Jurkat, Clone E6-1 (cell line): ENCODE data around the gene RBMS3.
"Not testable (repeated sequence)": the region's sequence is repeated elsewhere in the genome, so short reads cannot be mapped to it uniquely, and the experiment has no call there.

Experiments
- DNase-seq: peaks from one replicate; pipeline ENCODE4 v3.0.0-alpha.2; 2011; ENCODE audit warnings: low read depth, low spot score
- H3K4me3 ChIP-seq: 2 replicates; pipeline ENCODE4 v1.5.1; 2011; ENCODE audit warnings: mild to moderate bottlenecking, low read length, control low read depth, moderate library complexity

RBMS3 gene

DNA sequence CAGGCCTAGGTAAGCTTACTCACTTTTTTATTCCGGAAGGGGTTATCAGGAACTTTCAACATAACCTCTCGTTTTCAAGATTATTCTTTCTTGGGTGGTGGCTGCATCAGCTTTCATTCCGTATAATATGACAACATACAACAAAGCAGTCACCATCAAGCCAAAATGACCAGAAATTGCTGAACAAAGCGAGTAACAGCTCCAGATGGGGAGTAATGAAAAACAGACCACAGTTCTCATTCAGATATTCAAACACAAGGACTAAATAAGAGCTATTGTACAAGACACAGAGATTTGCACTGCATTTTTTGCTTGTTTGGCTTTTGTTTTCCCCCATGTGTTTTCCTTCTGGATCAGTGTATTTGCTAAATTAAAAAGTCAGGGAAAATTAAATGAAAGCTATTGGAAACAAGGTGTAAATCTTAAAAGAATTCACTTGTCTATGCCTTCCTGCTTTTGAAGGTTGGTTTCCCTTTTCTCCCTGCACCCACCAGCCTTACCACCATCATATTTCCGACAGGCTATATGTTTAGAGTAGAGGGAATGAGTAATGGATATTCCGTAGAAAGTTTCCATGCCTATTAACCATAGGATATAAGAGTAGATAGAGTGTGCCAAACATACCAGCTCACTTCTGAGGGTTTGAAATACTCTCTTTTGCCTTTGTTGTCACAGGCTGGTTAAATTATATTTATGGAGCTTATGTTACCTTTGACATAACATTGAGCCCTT lies 213.6 kb downstream of the RBMS3 start:
- no peak overlapping the region for H3K4me3 ChIP-seq
- no peak for DNase-seq

DNA sequence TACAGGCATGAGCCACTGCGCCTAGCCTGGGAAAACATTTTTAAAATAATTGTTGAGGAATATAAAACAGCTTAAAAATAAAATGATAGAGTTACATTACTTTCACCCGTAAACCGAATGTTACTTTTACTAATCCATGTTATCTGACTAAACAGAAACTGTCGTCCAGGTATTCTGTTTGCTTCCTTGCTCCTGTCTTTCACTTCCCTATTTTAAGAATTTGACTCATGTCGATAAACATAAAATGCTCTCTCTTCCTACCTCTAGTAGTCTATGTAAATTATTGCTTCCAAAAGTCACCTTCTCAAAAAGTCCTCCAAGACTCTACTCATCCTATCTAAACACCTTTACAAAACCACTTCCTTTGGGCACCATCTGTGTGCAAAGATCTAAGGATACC lies 216.4 kb downstream of the RBMS3 start:
- no peak overlapping the region for H3K4me3 ChIP-seq
- no peak for DNase-seq

DNA sequence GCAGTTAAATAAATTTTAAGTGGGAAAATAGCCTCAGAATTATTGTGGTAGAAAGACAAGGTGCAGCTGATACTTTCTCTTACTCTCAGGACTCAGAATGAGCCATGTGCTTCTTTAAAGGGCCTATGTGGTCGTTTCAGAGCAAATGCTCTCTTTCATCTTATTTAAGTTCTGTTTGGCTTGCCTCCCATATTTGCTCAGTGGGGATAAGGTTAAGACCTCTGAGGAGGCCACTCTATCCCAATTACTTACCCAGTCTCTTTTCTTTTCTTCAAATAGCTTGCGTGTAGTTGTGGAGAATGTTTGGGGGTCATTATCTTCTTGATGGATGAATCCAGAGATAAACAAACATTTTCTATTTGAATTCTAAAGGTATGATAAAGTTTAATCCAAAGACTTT lies 221.9 kb downstream of the RBMS3 start:
- no peak overlapping the region for H3K4me3 ChIP-seq
- DNase-seq, result no peak

DNA sequence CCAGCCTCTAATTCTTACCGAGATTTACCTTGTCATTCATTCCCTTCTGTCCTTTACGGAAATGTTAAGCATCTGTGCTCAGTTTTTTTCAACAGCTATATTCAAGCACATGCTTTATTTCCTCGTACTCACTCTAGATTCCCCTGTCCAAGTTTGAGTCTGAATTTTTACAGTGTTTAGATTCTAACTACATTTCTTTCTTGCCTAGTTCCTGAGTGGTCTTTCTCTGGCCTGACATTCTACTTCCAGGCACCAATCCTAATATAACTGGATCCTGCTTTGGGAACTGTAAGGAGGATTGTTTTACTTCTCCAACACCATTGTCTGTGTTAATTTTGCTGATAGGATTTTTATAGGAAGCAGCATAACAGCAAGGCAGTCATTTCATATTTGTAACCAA lies 222.4 kb downstream of the RBMS3 start:
- H3K4me3 ChIP-seq, result no peak overlapping the region
- no peak for DNase-seq

DNA sequence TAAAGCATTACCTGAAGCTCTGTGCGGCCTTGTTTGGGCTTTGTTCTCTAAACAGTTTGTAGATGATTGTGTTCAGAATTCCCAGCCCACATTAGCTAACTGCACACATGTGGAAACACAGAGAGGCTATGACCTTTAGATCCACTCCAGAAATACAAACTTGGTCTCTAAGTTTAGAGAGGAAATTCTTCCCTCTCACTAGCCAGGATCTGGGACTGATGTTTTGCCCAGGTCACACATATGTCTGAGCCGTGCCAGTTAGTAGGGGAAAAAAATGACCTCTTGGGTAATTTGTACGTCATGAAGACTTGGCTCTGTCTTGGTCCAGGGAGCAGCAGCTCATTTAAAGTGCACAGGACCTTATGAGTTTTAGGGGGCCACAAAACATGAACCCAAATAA lies 223.1 kb downstream of the RBMS3 start:
- no peak overlapping the region for H3K4me3 ChIP-seq
- DNase-seq, result no peak

DNA sequence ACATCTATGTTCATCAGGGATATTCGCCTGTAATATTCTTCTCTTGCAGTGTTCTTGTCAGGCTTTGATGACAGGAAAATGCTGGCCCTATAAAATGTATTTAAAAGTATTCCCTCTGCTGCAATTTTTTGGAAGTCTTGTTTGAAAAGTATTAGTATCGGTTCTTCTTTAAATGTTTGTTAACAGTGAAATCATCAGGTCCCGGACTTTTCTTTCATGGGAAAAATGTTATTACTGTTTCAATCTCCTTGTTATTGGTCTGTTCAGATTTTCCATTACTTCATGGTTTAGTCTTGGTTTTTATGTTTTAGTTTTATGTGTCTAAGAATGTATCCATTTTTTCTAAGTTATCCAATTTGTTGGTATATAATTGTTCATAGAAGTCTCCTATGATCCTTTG lies 225.6 kb downstream of the RBMS3 start:
- H3K4me3 ChIP-seq, result no peak overlapping the region
- no peak for DNase-seq

DNA sequence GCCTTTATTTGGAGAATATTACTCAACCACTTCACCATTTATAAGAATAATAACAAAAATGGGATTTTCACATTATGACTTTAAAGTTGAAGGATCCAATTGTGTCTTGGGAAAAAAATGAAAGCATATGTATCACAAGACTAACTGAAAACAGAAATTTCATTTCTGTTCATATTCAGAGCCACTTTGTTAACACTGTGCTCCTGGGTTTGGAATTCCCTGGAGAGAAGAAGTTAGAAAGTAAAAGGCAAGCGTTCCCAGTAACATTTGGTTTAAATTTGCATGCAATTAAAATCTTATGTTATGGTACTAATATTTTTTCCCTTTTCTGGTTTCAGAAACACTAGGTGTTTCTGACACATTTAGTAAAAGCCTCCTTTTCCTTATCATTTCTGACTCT lies 230.8 kb downstream of the RBMS3 start:
- H3K4me3 ChIP-seq, result no peak overlapping the region
- no peak for DNase-seq

DNA sequence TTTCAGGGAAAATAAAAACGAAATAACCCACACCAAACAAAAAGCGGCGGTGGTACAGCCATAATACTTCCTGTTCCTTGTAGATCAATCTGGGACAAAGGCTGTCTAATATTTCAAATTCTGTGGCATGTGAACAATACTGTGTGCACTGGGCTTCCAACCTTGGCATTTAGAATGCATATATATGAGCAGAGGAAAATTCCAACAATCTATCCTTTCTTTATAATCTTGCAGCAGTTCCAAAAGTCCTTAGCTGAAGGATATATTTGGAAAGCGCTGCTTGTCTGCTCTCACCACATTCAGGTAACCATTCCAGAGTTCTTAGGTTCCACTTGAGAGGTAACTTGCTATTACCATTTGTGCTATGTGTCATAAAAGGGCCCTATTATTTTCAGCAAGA lies 231.8 kb downstream of the RBMS3 start:
- no peak for DNase-seq
- no peak overlapping the region for H3K4me3 ChIP-seq

DNA sequence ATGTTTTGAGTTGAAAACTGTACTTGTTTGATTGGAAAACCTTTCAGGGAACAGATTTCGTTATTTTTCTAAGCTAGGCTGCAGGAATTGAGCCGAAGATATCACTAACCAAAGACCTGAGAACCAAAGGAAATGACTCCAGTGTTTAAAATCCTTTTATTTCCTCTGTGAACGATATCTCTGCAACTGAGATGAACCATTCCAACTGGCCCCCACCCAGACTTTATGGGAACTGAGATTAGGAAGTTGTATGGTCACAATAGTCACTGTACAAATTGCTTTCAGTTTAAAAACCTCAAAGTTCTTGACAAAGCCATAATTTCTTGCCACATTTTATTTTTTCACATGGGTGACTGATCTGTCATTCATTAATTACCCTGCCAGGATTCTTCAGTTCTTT lies 232.4 kb downstream of the RBMS3 start:
- no peak for DNase-seq
- no peak overlapping the region for H3K4me3 ChIP-seq

DNA sequence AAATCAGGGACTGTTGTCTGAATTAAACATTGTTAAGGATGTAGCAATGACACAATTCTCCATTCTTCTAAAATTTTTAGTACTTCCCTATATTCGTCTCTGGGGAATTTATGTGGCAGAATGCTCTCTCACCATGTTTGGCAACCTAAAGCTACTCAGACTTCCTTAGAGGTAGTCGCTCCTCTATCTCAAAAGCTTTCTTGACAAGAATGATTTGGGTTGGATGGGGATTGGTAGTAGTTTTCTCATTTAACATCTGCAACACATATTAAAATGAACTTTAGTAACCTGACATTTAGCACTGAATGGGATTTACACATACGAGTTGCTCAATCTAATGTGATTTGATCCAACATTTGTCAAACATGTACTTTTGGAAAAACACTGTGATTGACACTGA lies 233.3 kb downstream of the RBMS3 start:
- DNase-seq, result no peak
- H3K4me3 ChIP-seq, result no peak overlapping the region

DNA sequence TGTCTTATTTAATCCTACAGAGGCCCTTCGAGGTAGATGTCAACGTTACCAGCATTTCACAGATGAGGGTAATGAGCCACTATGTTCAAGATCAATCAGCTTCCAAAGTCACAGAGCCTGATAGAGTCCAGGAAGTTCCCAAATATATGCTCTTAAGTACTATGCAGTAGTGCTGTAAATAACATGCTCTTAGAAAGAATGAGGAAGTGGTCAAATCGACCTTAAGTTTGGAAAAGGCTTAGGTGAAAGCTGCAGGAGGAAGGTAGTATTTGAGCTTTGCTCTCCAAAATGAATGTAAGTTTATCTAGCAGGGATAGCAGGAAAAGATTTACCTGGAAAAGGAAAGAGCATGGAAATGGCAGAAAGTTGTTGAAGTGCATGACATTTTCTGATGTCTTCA lies 234.0 kb downstream of the RBMS3 start:
- no peak overlapping the region for H3K4me3 ChIP-seq
- DNase-seq, result no peak

DNA sequence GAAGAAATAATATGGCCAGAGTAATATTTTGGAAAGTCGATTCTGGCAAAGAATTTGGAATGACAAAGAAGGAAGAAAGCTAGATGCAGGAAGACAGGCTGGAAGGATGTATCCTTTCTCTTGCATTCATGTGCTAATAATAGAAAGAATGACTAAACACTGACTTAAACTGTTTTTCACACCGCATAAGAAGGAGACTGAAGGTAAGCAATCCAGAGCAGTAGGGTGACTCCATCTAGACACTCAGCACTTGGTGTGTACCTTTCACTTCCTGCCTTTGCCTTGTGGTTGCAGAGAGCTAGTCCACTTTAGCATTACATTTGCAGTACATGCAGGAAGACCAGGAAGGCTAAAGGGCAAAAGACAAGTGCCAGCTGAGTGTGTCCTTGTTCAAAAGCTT lies 234.6 kb downstream of the RBMS3 start:
- H3K4me3 ChIP-seq, result no peak overlapping the region
- no peak for DNase-seq

DNA sequence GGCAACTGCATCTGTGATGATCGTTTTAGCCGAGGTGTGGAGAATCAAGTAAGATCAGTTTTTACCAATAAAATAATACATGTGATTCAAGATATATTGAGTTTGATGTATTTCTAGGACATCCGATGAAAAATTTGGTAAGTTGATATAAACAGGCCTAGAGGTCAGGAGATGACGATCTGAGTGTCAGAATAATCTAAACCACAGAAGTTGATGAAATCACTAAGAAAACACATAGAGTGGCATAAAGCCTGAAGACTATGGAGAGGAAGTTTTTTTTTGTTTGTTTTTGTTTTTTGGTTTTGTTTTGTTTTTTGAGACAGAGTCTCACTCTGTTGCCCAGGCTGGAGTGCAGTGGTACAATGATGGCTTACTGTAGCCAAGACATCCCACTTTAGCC lies 235.3 kb downstream of the RBMS3 start:
- no peak overlapping the region for H3K4me3 ChIP-seq
- DNase-seq, result no peak

DNA sequence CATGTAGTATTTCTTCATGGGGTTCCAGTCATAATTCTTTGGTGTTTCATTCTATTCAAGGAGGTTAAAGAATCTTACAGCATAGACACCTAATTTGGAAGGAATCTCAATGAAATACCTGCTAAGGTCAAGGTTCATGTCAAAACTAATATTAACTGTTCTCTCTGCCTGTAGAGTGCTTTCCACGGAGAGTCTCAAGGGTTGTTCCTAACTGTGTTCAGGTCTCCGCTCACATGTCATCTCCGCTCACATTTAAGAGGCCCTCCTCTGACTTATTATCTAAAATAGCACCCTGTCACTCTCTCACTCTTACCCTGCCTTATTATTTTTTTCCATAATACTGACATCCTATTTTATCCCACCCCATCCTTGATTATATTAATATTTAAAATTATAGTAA lies 239.9 kb downstream of the RBMS3 start:
- no peak overlapping the region for H3K4me3 ChIP-seq
- DNase-seq, result no peak

DNA sequence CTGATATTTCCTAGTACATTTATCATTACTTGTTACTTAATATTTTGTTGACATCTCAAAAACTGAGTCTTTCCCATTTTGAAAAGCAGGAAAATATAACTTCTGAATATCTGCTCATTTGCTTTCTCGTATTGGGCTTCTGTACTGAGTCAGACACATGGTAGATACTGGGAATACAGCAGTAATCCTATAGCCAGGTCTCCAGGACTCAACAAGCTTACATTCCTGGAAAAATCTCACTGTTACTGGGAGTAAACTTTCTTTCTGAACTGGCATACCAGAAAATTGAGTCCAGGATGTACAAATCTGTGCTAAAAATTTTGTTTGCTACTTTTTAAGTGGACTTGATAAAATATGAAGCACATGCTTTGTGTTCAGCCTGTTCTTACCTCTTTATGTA lies 240.4 kb downstream of the RBMS3 start:
- DNase-seq, result no peak
- H3K4me3 ChIP-seq, result no peak overlapping the region

DNA sequence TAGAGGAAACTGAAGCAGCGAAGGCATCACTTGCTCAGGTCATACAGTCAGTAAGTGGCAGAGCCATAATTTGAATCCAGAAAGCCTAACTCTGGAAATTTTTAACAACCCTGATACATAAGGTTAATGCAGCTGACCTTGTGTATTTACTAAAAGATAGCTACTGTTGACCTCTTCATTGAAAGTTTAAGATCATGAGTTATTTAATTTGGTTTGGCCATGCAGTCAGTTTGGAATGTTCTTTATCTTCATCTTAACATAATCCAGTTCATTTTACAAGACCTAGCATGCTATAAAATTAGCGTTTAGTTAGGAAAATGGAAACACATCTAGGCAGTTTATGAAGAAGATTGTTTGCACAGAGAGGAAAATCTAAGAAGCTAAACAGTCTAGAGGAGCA lies 240.9 kb downstream of the RBMS3 start:
- no peak for DNase-seq
- no peak overlapping the region for H3K4me3 ChIP-seq

DNA sequence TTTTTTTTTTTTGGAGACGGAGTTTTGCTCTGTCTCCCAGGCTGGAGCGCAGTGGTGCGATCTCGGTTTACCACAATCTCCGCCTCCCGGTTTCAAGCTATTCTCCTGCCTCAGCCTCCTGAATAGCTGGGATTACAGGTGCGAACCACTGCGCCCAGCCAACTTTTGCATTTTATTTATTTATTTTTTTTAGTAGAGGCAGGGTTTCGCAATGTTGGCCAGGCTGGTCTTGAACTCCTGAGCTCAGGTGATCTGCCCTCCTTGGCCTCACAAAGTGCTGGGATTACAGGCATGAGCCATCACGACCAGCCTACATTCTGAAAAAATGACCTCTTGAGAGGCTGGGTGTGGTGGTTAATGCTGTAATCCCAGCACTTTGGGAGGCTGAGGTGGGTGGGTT lies 243.6 kb downstream of the RBMS3 start:
- DNase-seq, H3K4me3 ChIP-seq: not testable (repeated sequence)

DNA sequence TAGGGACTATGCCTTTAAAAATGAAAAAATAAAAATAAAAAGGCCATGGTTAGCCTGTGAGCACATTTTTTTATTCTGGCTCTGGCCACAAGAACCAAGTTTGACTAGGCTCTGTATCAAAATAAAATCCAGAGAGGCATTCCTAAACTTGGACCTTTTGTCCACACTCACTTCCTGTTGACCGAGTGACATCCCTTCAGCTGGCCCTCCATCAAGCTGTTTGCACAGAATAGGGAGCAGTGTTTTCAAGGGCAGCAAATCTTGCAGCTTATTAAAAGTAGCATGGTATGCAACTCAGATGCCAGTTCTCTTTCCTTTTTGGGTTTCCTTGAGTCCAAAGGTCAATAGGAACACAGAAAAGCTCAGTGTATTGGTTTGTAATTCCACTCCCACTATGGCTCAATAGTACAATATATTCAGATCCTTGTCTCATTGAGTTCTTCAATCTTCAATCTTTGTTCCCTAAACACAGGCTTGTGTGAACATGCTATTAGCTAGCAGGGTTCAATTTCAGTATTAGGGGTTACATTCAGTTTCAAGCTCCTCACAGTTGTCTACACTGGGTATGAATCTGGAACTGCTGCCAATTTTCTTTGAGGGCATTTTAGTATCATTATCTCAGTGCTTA lies 244.5 kb downstream of the RBMS3 start:
- no peak overlapping the region for H3K4me3 ChIP-seq
- DNase-seq, result no peak

DNA sequence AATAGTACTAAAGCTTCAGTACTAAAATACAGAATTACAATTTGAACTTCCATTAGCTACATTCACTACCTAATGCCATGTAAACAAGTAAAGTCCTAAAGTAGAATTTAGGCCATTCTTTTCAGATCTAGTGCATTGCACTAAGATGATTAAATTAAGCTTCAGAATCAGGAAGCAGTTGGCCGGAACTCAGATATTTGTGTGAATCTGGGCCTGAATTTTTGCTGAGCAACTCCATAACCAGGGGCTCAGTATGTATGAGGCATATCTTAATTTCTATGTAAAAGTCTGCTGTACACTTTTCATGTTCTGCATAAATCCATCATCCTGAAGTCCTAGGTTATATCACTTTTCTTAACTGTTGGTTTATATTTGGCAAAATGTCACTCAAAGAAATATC lies 246.4 kb downstream of the RBMS3 start:
- H3K4me3 ChIP-seq, result no peak overlapping the region
- DNase-seq, result no peak

DNA sequence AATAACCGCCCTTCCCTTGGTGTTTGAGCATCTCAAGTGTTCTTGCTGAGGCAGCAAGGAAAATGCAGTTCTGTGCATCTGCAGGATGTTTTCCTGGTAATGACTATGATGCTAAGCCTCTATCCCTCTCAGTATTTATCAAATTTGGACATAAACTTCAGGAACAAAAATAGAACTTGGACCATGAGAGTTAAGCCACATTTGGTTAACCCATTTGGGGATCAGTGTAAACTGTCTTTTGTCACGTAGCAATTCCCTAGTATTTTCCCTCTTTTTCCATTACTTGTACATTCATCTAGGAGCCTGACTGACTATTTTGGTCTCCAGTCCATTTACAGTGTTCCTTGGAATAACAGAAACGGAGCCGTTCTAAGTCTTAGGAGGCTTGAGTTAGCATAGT lies 250.8 kb downstream of the RBMS3 start:
- DNase-seq, result no peak
- H3K4me3 ChIP-seq, result no peak overlapping the region

DNA sequence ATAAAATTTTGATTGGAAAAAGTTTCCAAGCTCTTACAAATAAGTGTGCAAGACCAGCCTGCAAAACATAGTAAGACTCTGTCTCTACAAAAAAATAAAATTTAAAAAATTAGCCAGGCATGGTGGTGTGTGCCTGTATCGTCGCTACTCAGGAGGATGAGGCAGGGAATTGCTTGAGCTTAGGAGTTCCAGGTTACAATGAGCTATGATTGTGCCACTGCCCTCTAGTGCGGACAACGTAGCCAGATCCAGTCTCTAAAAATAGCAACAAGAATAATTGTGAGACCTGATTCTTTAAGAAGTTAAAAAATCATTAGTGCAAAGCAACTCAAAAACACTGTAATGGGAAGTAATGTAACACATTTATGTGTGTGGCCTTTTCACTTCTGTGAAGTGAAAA lies 251.6 kb downstream of the RBMS3 start:
- no peak overlapping the region for H3K4me3 ChIP-seq
- no peak for DNase-seq
